H1 (cell line): ENCODE results near the gene PHLDB3. TPM values are rescaled to one million over a fixed set of nuclear protein-coding genes. Genes with fewer than 3 reads are reported as not detected.

Experiments
- ASH2L ChIP-seq: fragments of 200-600, 300-600 bp; sonication (generic); IDR thresholded peaks from one replicate; pipeline ENCODE4 v1.7.1; 2017; ENCODE audit warnings: low read length
- BRCA1 ChIP-seq: IDR thresholded peaks from 2 replicates; pipeline ENCODE4 v1.6.1; 2012; ENCODE audit warnings: low read depth, low read length, improper control_type of control experiment
- RBBP5 ChIP-seq: IDR thresholded peaks from 2 replicates; pipeline ENCODE4 v1.7.1; 2012; ENCODE audit warnings: low read depth, mild to moderate bottlenecking, inconsistent platforms, low read length, moderate library complexity, borderline replicate concordance
- polyA plus RNA-seq, 7 experiments: library from polyadenylated mRNA; depleted of rRNA in 3 of 7; stranded (reverse) in 5 of 7; unstranded in 2 of 7; fragments of >200 nt in 5 of 7; fragments of 200-250 nt in 2 of 7; gene quantifications; 1 replicate in 5 of 7; 2 replicates in 1 of 7; 4 replicates in 1 of 7; pipeline versions ENCODE4 v1.2.1 to v1.2.3, GENCODE V29; 2011 to 2013; ENCODE audit warnings: missing spikeins in 2 of 7, mixed read lengths in 2 of 7
- total RNA-seq: library from RNA; stranded (reverse); fragmentation: NEBNext Ultra II Directional; extraction: Animal tissue kit (Norgen Biotek cat#: 25700); gene quantifications from 2 replicates; pipeline ENCODE4 v1.2.1, GENCODE V29; 2021
- TF ChIP-seq, protein P1 (sequence below): fragments of 300-600 bp; sonication (generic); IDR thresholded peaks from 2 replicates; pipeline ENCODE4 v1.7.1; 2012; ENCODE audit warnings: low read length, moderate library complexity, mild to moderate bottlenecking, inconsistent platforms; ENCODE audit not compliant: insufficient replicate concordance

PHLDB3 gene
- total and polyA plus RNA-seq, 2 of the 8 experiments (the other 6 are each of a cell fraction or from before 2014, with no cell fraction given): 4.0 to 8.5 TPM

DNA sequence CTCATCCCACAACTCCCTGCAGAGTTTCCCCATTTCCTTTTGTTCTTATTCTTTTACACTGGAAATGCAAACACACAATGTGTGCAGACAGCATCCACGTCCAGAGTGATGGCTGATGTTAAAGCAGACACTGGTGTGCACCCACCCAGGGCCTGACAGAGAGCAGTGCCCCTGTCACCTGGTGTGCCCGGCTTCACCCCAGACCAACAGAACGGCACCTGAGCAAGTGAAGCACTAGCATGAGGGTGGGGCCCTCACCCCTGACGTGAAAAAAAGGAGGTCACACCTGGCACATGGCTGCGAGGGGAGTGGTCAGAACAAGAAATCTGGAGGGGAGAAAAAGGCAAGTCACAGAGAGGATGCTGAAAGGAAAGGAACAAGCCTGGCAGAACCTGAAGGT, 40.7 kb upstream of the PHLDB3 start (continued):
- TF ChIP-seq, protein P1, sequence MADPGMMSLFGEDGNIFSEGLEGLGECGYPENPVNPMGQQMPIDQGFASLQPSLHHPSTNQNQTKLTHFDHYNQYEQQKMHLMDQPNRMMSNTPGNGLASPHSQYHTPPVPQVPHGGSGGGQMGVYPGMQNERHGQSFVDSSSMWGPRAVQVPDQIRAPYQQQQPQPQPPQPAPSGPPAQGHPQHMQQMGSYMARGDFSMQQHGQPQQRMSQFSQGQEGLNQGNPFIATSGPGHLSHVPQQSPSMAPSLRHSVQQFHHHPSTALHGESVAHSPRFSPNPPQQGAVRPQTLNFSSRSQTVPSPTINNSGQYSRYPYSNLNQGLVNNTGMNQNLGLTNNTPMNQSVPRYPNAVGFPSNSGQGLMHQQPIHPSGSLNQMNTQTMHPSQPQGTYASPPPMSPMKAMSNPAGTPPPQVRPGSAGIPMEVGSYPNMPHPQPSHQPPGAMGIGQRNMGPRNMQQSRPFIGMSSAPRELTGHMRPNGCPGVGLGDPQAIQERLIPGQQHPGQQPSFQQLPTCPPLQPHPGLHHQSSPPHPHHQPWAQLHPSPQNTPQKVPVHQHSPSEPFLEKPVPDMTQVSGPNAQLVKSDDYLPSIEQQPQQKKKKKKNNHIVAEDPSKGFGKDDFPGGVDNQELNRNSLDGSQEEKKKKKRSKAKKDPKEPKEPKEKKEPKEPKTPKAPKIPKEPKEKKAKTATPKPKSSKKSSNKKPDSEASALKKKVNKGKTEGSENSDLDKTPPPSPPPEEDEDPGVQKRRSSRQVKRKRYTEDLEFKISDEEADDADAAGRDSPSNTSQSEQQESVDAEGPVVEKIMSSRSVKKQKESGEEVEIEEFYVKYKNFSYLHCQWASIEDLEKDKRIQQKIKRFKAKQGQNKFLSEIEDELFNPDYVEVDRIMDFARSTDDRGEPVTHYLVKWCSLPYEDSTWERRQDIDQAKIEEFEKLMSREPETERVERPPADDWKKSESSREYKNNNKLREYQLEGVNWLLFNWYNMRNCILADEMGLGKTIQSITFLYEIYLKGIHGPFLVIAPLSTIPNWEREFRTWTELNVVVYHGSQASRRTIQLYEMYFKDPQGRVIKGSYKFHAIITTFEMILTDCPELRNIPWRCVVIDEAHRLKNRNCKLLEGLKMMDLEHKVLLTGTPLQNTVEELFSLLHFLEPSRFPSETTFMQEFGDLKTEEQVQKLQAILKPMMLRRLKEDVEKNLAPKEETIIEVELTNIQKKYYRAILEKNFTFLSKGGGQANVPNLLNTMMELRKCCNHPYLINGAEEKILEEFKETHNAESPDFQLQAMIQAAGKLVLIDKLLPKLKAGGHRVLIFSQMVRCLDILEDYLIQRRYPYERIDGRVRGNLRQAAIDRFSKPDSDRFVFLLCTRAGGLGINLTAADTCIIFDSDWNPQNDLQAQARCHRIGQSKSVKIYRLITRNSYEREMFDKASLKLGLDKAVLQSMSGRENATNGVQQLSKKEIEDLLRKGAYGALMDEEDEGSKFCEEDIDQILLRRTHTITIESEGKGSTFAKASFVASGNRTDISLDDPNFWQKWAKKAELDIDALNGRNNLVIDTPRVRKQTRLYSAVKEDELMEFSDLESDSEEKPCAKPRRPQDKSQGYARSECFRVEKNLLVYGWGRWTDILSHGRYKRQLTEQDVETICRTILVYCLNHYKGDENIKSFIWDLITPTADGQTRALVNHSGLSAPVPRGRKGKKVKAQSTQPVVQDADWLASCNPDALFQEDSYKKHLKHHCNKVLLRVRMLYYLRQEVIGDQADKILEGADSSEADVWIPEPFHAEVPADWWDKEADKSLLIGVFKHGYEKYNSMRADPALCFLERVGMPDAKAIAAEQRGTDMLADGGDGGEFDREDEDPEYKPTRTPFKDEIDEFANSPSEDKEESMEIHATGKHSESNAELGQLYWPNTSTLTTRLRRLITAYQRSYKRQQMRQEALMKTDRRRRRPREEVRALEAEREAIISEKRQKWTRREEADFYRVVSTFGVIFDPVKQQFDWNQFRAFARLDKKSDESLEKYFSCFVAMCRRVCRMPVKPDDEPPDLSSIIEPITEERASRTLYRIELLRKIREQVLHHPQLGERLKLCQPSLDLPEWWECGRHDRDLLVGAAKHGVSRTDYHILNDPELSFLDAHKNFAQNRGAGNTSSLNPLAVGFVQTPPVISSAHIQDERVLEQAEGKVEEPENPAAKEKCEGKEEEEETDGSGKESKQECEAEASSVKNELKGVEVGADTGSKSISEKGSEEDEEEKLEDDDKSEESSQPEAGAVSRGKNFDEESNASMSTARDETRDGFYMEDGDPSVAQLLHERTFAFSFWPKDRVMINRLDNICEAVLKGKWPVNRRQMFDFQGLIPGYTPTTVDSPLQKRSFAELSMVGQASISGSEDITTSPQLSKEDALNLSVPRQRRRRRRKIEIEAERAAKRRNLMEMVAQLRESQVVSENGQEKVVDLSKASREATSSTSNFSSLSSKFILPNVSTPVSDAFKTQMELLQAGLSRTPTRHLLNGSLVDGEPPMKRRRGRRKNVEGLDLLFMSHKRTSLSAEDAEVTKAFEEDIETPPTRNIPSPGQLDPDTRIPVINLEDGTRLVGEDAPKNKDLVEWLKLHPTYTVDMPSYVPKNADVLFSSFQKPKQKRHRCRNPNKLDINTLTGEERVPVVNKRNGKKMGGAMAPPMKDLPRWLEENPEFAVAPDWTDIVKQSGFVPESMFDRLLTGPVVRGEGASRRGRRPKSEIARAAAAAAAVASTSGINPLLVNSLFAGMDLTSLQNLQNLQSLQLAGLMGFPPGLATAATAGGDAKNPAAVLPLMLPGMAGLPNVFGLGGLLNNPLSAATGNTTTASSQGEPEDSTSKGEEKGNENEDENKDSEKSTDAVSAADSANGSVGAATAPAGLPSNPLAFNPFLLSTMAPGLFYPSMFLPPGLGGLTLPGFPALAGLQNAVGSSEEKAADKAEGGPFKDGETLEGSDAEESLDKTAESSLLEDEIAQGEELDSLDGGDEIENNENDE: no peak
- TF ChIP-seq ASH2L: no peak
- no peak for TF ChIP-seq RBBP5
- no peak for TF ChIP-seq BRCA1
